Measurements from ENCODE around the gene NEIL1. TPM values are rescaled to one million over a fixed set of nuclear protein-coding genes. Genes with fewer than 3 reads are reported as not detected.
"Not testable (repeated sequence)": the region's sequence is repeated elsewhere in the genome, so short reads cannot be mapped to it uniquely, and the experiment has no call there.

Gene NEIL1
- total RNA-seq, 2 experiments from 2014 or later: 99.5 to 159 TPM

- ChIA-PET POLR2A (interaction anchor here (0.5 kb wide), 1 partner anchor 260 kb away, joined by 3 read pairs; no protein-coding TSS in a partner anchor), CTCF (ENCODE audit: unreplicated experiment) (no interaction called here)
- H3K4me3 ChIP-seq (ENCODE audit: low read depth, low read length, poor library complexity, severe bottlenecking): no peak overlapping the region
- TF ChIP-seq CTCF (conservative IDR thresholded peaks at IDR 0.05; ENCODE audit: low read length) (peak; percentile 70), EZH2phosphoT487 (IDR thresholded peaks at IDR 0.05; ENCODE audit: borderline replicate concordance, low read depth, low read length) (no peak)
- peak; percentile 37 for DNase-seq (ENCODE audit: low spot score)
- intact Hi-C loops (cut with micrococcal nuclease; ENCODE audit: unreplicated experiment): loop anchor here (10.0 kb wide), 2 partner anchors 63 to 283 kb away; partner anchors contain the start of gene PPCDC
- no peaks in the 10 kb centered on the region for H3K9me3 ChIP-seq (ENCODE audit: low read length)
- H3K9me2 ChIP-seq (ENCODE audit: insufficient read depth, low read length): no peaks in the 10 kb centered on the region
- no peaks in the 10 kb centered on the region for H3K79me2 ChIP-seq (ENCODE audit: insufficient read depth, low read depth, low read length)
- no peaks in the 10 kb centered on the region for H4K20me1 ChIP-seq (ENCODE audit: insufficient read depth, low read length)
- no peaks in the 10 kb centered on the region for H3K4me1 ChIP-seq (ENCODE audit: insufficient read depth, low read length, poor library complexity, severe bottlenecking)
- H3K36me3 ChIP-seq (ENCODE audit: insufficient read depth, low read length): no peaks in the 10 kb centered on the region
- H2AFZ ChIP-seq (ENCODE audit: low read length): no peak overlapping the region
- H3K4me2 ChIP-seq (ENCODE audit: low read length): no peak overlapping the region
- no peak overlapping the region for H3K27ac ChIP-seq (ENCODE audit: low read depth, low read length, poor library complexity, severe bottlenecking)
- BruUV-seq (replicated peaks): no TSS peak
Observed at GRCh38 chr15:75307778-75308390, 39.0 kb upstream of the NEIL1 start.

- POLR2A ChIA-PET: no interaction called here
- Histone ChIP-seq H4K20me1 (ENCODE audit: insufficient read depth, low read length) (no peaks in the 10 kb centered on the region), H3K9me3 (ENCODE audit: low read length) (no peaks in the 10 kb centered on the region), H2AFZ (ENCODE audit: low read length) (no peak overlapping the region), H3K4me3 (ENCODE audit: low read depth, low read length, poor library complexity, severe bottlenecking) (no peak overlapping the region), H3K79me2 (ENCODE audit: insufficient read depth, low read depth, low read length) (no peaks in the 10 kb centered on the region), H3K4me2 (ENCODE audit: low read length) (no peak overlapping the region), H3K4me1 (ENCODE audit: insufficient read depth, low read length, poor library complexity, severe bottlenecking) (no peaks in the 10 kb centered on the region), H3K27ac (ENCODE audit: low read depth, low read length, poor library complexity, severe bottlenecking) (no peak overlapping the region), H3K9me2 (ENCODE audit: insufficient read depth, low read length) (no peaks in the 10 kb centered on the region), H3K36me3 (ENCODE audit: insufficient read depth, low read length) (no peaks in the 10 kb centered on the region)
- TF ChIP-seq CTCF (conservative IDR thresholded peaks at IDR 0.05; ENCODE audit: low read length) (no peak), EZH2phosphoT487 (IDR thresholded peaks at IDR 0.05; ENCODE audit: borderline replicate concordance, low read depth, low read length) (no peak)
- intact Hi-C loops (cut with micrococcal nuclease; ENCODE audit: unreplicated experiment): loop anchor here (10.0 kb wide), 2 partner anchors 65 to 285 kb away; partner anchors contain the start of gene PPCDC
- no peak for DNase-seq (ENCODE audit: low spot score)
- CTCF ChIA-PET (ENCODE audit: unreplicated experiment): no interaction called here
- BruUV-seq (replicated peaks): no TSS peak
Observed at GRCh38 chr15:75309711-75310110, 37.1 kb upstream of the NEIL1 start.

GRCh38 chr15:75312548-75312947, 34.3 kb upstream of the NEIL1 start:
- CTCF ChIA-PET (ENCODE audit: unreplicated experiment); intact Hi-C loops (cut with micrococcal nuclease; ENCODE audit: unreplicated experiment): not testable (repeated sequence)

More at GRCh38 chr15:75312548-75312947, 34.3 kb upstream of the NEIL1 start:
- H3K27ac ChIP-seq (ENCODE audit: low read depth, low read length, poor library complexity, severe bottlenecking); DNase-seq (ENCODE audit: low spot score); H3K4me1 ChIP-seq (ENCODE audit: insufficient read depth, low read length, poor library complexity, severe bottlenecking); H3K36me3 ChIP-seq (ENCODE audit: insufficient read depth, low read length); BruUV-seq (replicated peaks); H3K4me2 ChIP-seq (ENCODE audit: low read length); H3K9me3 ChIP-seq (ENCODE audit: low read length); H3K79me2 ChIP-seq (ENCODE audit: insufficient read depth, low read depth, low read length); H3K9me2 ChIP-seq (ENCODE audit: insufficient read depth, low read length); H4K20me1 ChIP-seq (ENCODE audit: insufficient read depth, low read length); H2AFZ ChIP-seq (ENCODE audit: low read length); H3K4me3 ChIP-seq (ENCODE audit: low read depth, low read length, poor library complexity, severe bottlenecking); POLR2A ChIA-PET: not testable (repeated sequence)
